Keratinocyte (primary cell): ENCODE measurements around the gene OR51F2. TPM values are rescaled to one million over a fixed set of nuclear protein-coding genes. Genes with fewer than 3 reads are reported as not detected.

Experiments used
- DNase-seq: peaks from one replicate; pipeline ENCODE4 v3.0.0-alpha.2; 2011; ENCODE audit warnings: low read depth, missing footprints, low spot score
- FAIRE-seq: peaks from 2 replicates; lab custom pipeline; 2011; peaks lifted over from hg19 to GRCh38; lab: Jason Lieb, UNC
- H2AFZ ChIP-seq: 2 replicates; pipeline ENCODE4 v1.6.0; 2012; ENCODE audit warnings: low read length, control low read depth, inconsistent platforms; ENCODE audit not compliant: control insufficient read depth
- H3K27ac ChIP-seq: 2 replicates; pipeline ENCODE4 v1.5.1; 2011; ENCODE audit warnings: low read length; ENCODE audit not compliant: control insufficient read depth, insufficient read depth
- H3K27me3 ChIP-seq: 3 replicates; pipeline ENCODE4 v1.6.0; 2011; ENCODE audit warnings: low read length; ENCODE audit not compliant: control insufficient read depth, insufficient read depth; ENCODE audit errors: extremely low read depth
- H3K36me3 ChIP-seq, 2 experiments: 2 replicates in 1 of 2; 3 replicates in 1 of 2; pipeline ENCODE4 v1.5.1; 2011; ENCODE audit warnings: low read length in 2 of 2, mild to moderate bottlenecking in 1 of 2; ENCODE audit not compliant: control insufficient read depth in 2 of 2, insufficient read depth in 2 of 2; ENCODE audit errors: extremely low read depth in 1 of 2
- H3K4me1 ChIP-seq: 3 replicates; pipeline ENCODE4 v1.5.1; 2011; ENCODE audit warnings: low read length; ENCODE audit not compliant: control insufficient read depth, insufficient read depth; ENCODE audit errors: extremely low read depth
- H3K4me2 ChIP-seq: 3 replicates; pipeline ENCODE4 v1.6.0; 2011; ENCODE audit warnings: low read depth, low read length; ENCODE audit not compliant: control insufficient read depth, insufficient read depth; ENCODE audit errors: extremely low read depth
- H3K4me3 ChIP-seq, 3 experiments: fragments of 200-600 bp in 1 of 3; sonication (generic) in 1 of 3; 2 replicates in 2 of 3; 3 replicates in 1 of 3; pipeline ENCODE4 v1.5.1; 2011 to 2016; ENCODE audit warnings: low read length in 3 of 3, mild to moderate bottlenecking in 3 of 3, control low read depth in 2 of 3, inconsistent platforms in 1 of 3, low read depth in 1 of 3, mixed read lengths in 1 of 3, mixed run types in 1 of 3, moderate library complexity in 1 of 3; ENCODE audit not compliant: control insufficient read depth in 2 of 3, insufficient read depth in 2 of 3; ENCODE audit errors: extremely low read depth in 1 of 3
- H3K79me2 ChIP-seq: 2 replicates; pipeline ENCODE4 v1.6.0; 2012; ENCODE audit warnings: low read length; ENCODE audit not compliant: control insufficient read depth, insufficient read depth
- H3K9ac ChIP-seq: 3 replicates; pipeline ENCODE4 v1.6.0; 2011; ENCODE audit warnings: low read length; ENCODE audit not compliant: control insufficient read depth, insufficient read depth; ENCODE audit errors: extremely low read depth
- H3K9me1 ChIP-seq: 3 replicates; pipeline ENCODE4 v1.6.0; 2011; ENCODE audit warnings: low read length; ENCODE audit not compliant: control insufficient read depth, insufficient read depth; ENCODE audit errors: extremely low read depth
- H3K9me3 ChIP-seq: 2 replicates; pipeline ENCODE4 v1.5.1; 2012; ENCODE audit warnings: low read depth, low read length; ENCODE audit not compliant: control insufficient read depth
- H4K20me1 ChIP-seq: 3 replicates; pipeline ENCODE4 v1.6.0; 2011; ENCODE audit warnings: low read length; ENCODE audit not compliant: control insufficient read depth, insufficient read depth; ENCODE audit errors: extremely low read depth
- CTCF ChIP-seq, 3 experiments: IDR thresholded peaks in 1 of 3; conservative IDR thresholded peaks in 1 of 3; optimal IDR thresholded peaks in 1 of 3; 2 replicates in 2 of 3; 3 replicates in 1 of 3; pipeline versions ENCODE3 to v1.5.1; 2011; ENCODE audit warnings: low read length in 3 of 3, mild to moderate bottlenecking in 3 of 3, moderate library complexity in 2 of 3, control low read depth in 1 of 3, inconsistent platforms in 1 of 3; ENCODE audit not compliant: insufficient read depth in 2 of 3; ENCODE audit errors: extremely low read depth in 1 of 3
- EZH2 ChIP-seq: IDR thresholded peaks from one replicate; pipeline ENCODE4 v1.6.1; 2012; ENCODE audit warnings: inconsistent platforms, mild to moderate bottlenecking, low read length, moderate library complexity
- dilution Hi-C: fragments of 300-500 bp; cut with MboI; formaldehyde crosslinking; loops from one replicate; pipeline ENCODE4 v1.7.0; 2020; ENCODE audit warnings: low sequenced_read_pairs; ENCODE audit not compliant: extremely low pct_ligation_motif_present
- polyA minus RNA-seq, 3 experiments: library from RNA; depleted of rRNA, polyadenylated mRNA; stranded (reverse); fragments of >200 nt; gene quantifications; 1 replicate in 1 of 3; 2 replicates in 1 of 3; 3 replicates in 1 of 3; pipeline ENCODE4 v1.2.3, GENCODE V29; 2011
- polyA plus RNA-seq, 5 experiments: library from polyadenylated mRNA; depleted of rRNA in 3 of 5; stranded (reverse) in 3 of 5; stranded (forward) in 1 of 5; unstranded in 1 of 5; fragments of >200 nt; gene quantifications; 1 replicate in 1 of 5; 2 replicates in 3 of 5; 3 replicates in 1 of 5; pipeline versions ENCODE4 v1.2.1 to v1.2.3, GENCODE V29; 2011 to 2012; ENCODE audit warnings: missing spikeins in 2 of 5, low read depth in 1 of 5, low replicate concordance in 1 of 5

The OR51F2 gene
- polyA plus RNA-seq = not detected in 3 replicates
- not detected for polyA plus RNA-seq (2011; ENCODE audit: low read depth)
- polyA plus RNA-seq (2011; cell fraction: cytosol; rRNA removed) = not detected in 2 replicates
- polyA plus RNA-seq (2011; cell fraction: nucleus; rRNA removed) = not detected in 2 replicates
- polyA plus RNA-seq (2012; ENCODE audit: low replicate concordance) = not detected in 2 replicates
- not detected in 3 replicates for polyA minus RNA-seq
- polyA minus RNA-seq (2011; cell fraction: cytosol; rRNA and poly(A)+ RNA removed) = not detected
- polyA minus RNA-seq (2011; cell fraction: nucleus; rRNA and poly(A)+ RNA removed) = not detected in 2 replicates

GRCh38 chr11:4821021-4821420, at the start of gene OR51F2:
Gene OR51F2, plus strand, starts transcription at chr11:4821321. Its CDS starts 101 bp downstream, at chr11:4821422.
- H3K4me2 ChIP-seq = no peak within 1 kb of the TSS

GRCh38 chr11:4782454-4782853, 38.7 kb upstream of the OR51F2 start:
- no peaks in the 10 kb centered on the region for H3K79me2 ChIP-seq
- dilution Hi-C loops = no loop called here
- no peaks in the 10 kb centered on the region for H3K36me3 ChIP-seq
- H3K9ac ChIP-seq = no peak overlapping the region
- H3K9me1 ChIP-seq = no peaks in the 10 kb centered on the region
- H3K4me3 ChIP-seq = no peak overlapping the region
- no peaks in the 10 kb centered on the region for H4K20me1 ChIP-seq
- no peak overlapping the region for H3K27ac ChIP-seq
- H3K4me1 ChIP-seq = no peaks in the 10 kb centered on the region
- no peak for TF ChIP-seq CTCF (optimal IDR thresholded peaks at IDR 0.05 in 1 of 3, IDR thresholded peaks at IDR 0.05 in 1 of 3, conservative IDR thresholded peaks at IDR 0.05 in 1 of 3; ENCODE audit: extremely low read depth in 1 of 3, insufficient read depth in 2 of 3, low read length in 3 of 3)
- no peak for TF ChIP-seq EZH2
- FAIRE-seq (no peak), DNase-seq (no peak)
- H3K27me3 ChIP-seq = no peaks in the 10 kb centered on the region
- no peak overlapping the region for H3K4me2 ChIP-seq
- H2AFZ ChIP-seq = no peak overlapping the region
- H3K9me3 ChIP-seq = no peaks in the 10 kb centered on the region

More at GRCh38 chr11:4821021-4821420, at the start of gene OR51F2:
- peaks cover 6% of the 10 kb centered on the region for H3K4me1 ChIP-seq
- H3K27ac ChIP-seq = no peak within 1 kb of the TSS
- no peak within 1 kb of the TSS for H3K9ac ChIP-seq
- FAIRE-seq = no peak
- H3K9me1 ChIP-seq = no peaks in the 10 kb centered on the region
- H2AFZ ChIP-seq = no peak within 1 kb of the TSS
- H3K79me2 ChIP-seq = no peaks in the 10 kb centered on the region
- H3K27me3 ChIP-seq = no peaks in the 10 kb centered on the region
- no peak within 1 kb of the TSS for H3K4me3 ChIP-seq
- no peak for DNase-seq
- dilution Hi-C loops = no loop called here
- no peaks in the 10 kb centered on the region for H3K9me3 ChIP-seq
- TF ChIP-seq CTCF (optimal IDR thresholded peaks at IDR 0.05 in 1 of 3, IDR thresholded peaks at IDR 0.05 in 1 of 3, conservative IDR thresholded peaks at IDR 0.05 in 1 of 3; ENCODE audit: extremely low read depth in 1 of 3, insufficient read depth in 2 of 3, low read length in 3 of 3) (no peak), EZH2 (no peak)
- H3K36me3 ChIP-seq = no peaks in the 10 kb centered on the region
- H4K20me1 ChIP-seq = no peaks in the 10 kb centered on the region
